OCI-LY1 (cell line): ENCODE results near the gene NPAS3.

Experiments used
- H2AFZ ChIP-seq: fragments of 200-600 bp; sonication (generic), shearing (Covaris generic); 2 replicates; pipeline ENCODE4 v1.6.0; 2014; ENCODE audit warnings: antibody characterized with exemption, mild to moderate bottlenecking, low read length
- H3F3A ChIP-seq: fragments of 200-600 bp; sonication (generic), shearing (Covaris generic); 2 replicates; pipeline ENCODE4 v1.6.0; 2014; ENCODE audit warnings: mild to moderate bottlenecking, antibody characterized with exemption, low read length, moderate library complexity; ENCODE audit not compliant: insufficient read depth
- H3K27ac ChIP-seq: fragments of 200-600 bp; sonication (generic); 2 replicates; pipeline ENCODE4 v1.5.1; 2014; ENCODE audit warnings: low read length, mixed run types, mild to moderate bottlenecking, low read depth; ENCODE audit not compliant: poor library complexity, severe bottlenecking
- H3K27me3 ChIP-seq: fragments of 200-600 bp; sonication (generic); 2 replicates; pipeline ENCODE4 v1.6.0; 2014; ENCODE audit warnings: antibody characterized with exemption, mild to moderate bottlenecking, low read length, moderate library complexity; ENCODE audit not compliant: insufficient read depth
- H3K36me3 ChIP-seq: fragments of 200-600 bp; sonication (generic); 2 replicates; pipeline ENCODE4 v1.6.1; 2014; ENCODE audit warnings: mild to moderate bottlenecking, antibody characterized with exemption, low read length, moderate library complexity, mixed read lengths; ENCODE audit not compliant: insufficient read depth
- H3K4me1 ChIP-seq: fragments of 200-600 bp; sonication (generic); 2 replicates; pipeline ENCODE4 v1.5.1; 2014; ENCODE audit warnings: mild to moderate bottlenecking, low read length, moderate library complexity; ENCODE audit not compliant: insufficient read depth, severe bottlenecking
- H3K4me2 ChIP-seq: fragments of 200-600 bp; sonication (generic), shearing (Covaris generic); 2 replicates; pipeline ENCODE4 v1.6.1; 2014; ENCODE audit warnings: low read length
- H3K4me3 ChIP-seq: fragments of 200-600 bp; sonication (generic); 2 replicates; pipeline ENCODE4 v1.5.1; 2014; ENCODE audit warnings: low read length, low read depth, mild to moderate bottlenecking, mixed read lengths; ENCODE audit not compliant: poor library complexity, severe bottlenecking
- H3K79me2 ChIP-seq: fragments of 200-600 bp; shearing (Covaris generic); 2 replicates; pipeline ENCODE4 v1.6.1; 2016; ENCODE audit warnings: mixed run types, low read length, mixed read lengths; ENCODE audit not compliant: insufficient read depth
- H3K9ac ChIP-seq: fragments of 200-600 bp; sonication (generic), shearing (Covaris generic); 2 replicates; pipeline ENCODE4 v1.6.1; 2014; ENCODE audit warnings: mild to moderate bottlenecking, low read length, mixed read lengths
- H3K9me2 ChIP-seq: fragments of 200-600 bp; sonication (generic), shearing (Covaris generic); 2 replicates; pipeline ENCODE4 v1.6.1; 2014; ENCODE audit warnings: low read depth, mild to moderate bottlenecking, low read length, mixed read lengths
- H3K9me3 ChIP-seq: fragments of 200-600 bp; shearing (Covaris generic); 2 replicates; pipeline ENCODE4 v1.6.1; 2014; ENCODE audit warnings: low read length, mixed read lengths
- H4K20me1 ChIP-seq: fragments of 200-600 bp; sonication (generic), shearing (Covaris generic); 2 replicates; pipeline ENCODE4 v1.6.0; 2016; ENCODE audit warnings: mild to moderate bottlenecking, low read length; ENCODE audit not compliant: insufficient read depth
- CTCF ChIP-seq: fragments of 200-600 bp; sonication (generic), shearing (Covaris generic); IDR thresholded peaks from 2 replicates; pipeline ENCODE4 v1.5.1; 2017; ENCODE audit warnings: mild to moderate bottlenecking, antibody characterized with exemption, low read length, moderate library complexity, mixed read lengths
- EZH2 ChIP-seq: fragments of 200-600 bp; sonication (generic), shearing (Covaris generic); IDR thresholded peaks from 2 replicates; pipeline ENCODE4 v1.8.0; 2017; ENCODE audit warnings: borderline replicate concordance, mixed run types, mild to moderate bottlenecking, antibody characterized with exemption, low read length, moderate library complexity, mixed read lengths

Gene NPAS3

GRCh38 chr14:33592297-33592696 lies 653.6 kb downstream of the NPAS3 start:
- H2AFZ ChIP-seq, result no peak overlapping the region
- TF ChIP-seq EZH2, result no peak
- no peak for TF ChIP-seq CTCF
- no peaks in the 10 kb centered on the region for H3K36me3 ChIP-seq
- no peak overlapping the region for H3K4me2 ChIP-seq
- no peak overlapping the region for H3K4me3 ChIP-seq
- no peaks in the 10 kb centered on the region for H3K27me3 ChIP-seq
- no peaks in the 10 kb centered on the region for H3K9me3 ChIP-seq
- H3K27ac ChIP-seq, result no peak overlapping the region
- no peaks in the 10 kb centered on the region for H3K9me2 ChIP-seq
- H4K20me1 ChIP-seq, result no peaks in the 10 kb centered on the region
- H3K4me1 ChIP-seq, result no peaks in the 10 kb centered on the region
- no peaks in the 10 kb centered on the region for H3F3A ChIP-seq
- no peak overlapping the region for H3K9ac ChIP-seq
- H3K79me2 ChIP-seq, result no peaks in the 10 kb centered on the region

- H3K27me3 ChIP-seq, result no peaks in the 10 kb centered on the region
- TF ChIP-seq EZH2 (no peak), CTCF (no peak)
- no peak overlapping the region for H3K9ac ChIP-seq
- H3K4me3 ChIP-seq, result no peak overlapping the region
- no peak overlapping the region for H3K27ac ChIP-seq
- no peaks in the 10 kb centered on the region for H3K36me3 ChIP-seq
- no peaks in the 10 kb centered on the region for H3K9me3 ChIP-seq
- H3K4me2 ChIP-seq, result no peak overlapping the region
- H3K9me2 ChIP-seq, result no peaks in the 10 kb centered on the region
- H3K79me2 ChIP-seq, result no peaks in the 10 kb centered on the region
- no peaks in the 10 kb centered on the region for H3F3A ChIP-seq
- no peak overlapping the region for H2AFZ ChIP-seq
- H4K20me1 ChIP-seq, result no peaks in the 10 kb centered on the region
- H3K4me1 ChIP-seq, result no peaks in the 10 kb centered on the region
Measured at GRCh38 chr14:33596211-33597080, 657.8 kb downstream of the NPAS3 start.

- H3K4me1 ChIP-seq, result no peaks in the 10 kb centered on the region
- H3F3A ChIP-seq, result no peaks in the 10 kb centered on the region
- no peak overlapping the region for H3K27ac ChIP-seq
- TF ChIP-seq EZH2 (no peak), CTCF (no peak)
- no peaks in the 10 kb centered on the region for H3K9me2 ChIP-seq
- no peaks in the 10 kb centered on the region for H3K9me3 ChIP-seq
- H2AFZ ChIP-seq, result no peak overlapping the region
- H3K4me3 ChIP-seq, result no peak overlapping the region
- H3K36me3 ChIP-seq, result no peaks in the 10 kb centered on the region
- no peaks in the 10 kb centered on the region for H3K27me3 ChIP-seq
- no peak overlapping the region for H3K9ac ChIP-seq
- H4K20me1 ChIP-seq, result no peaks in the 10 kb centered on the region
- no peak overlapping the region for H3K4me2 ChIP-seq
- H3K79me2 ChIP-seq, result no peaks in the 10 kb centered on the region
Measured at GRCh38 chr14:33598582-33598981, 659.9 kb downstream of the NPAS3 start.
